HL-60/S4 (cell line): ENCODE data around the gene ZRANB1.

ENCODE experiments used
- in situ Hi-C: fragments of 300-500 bp; cut with MboI; formaldehyde crosslinking; loops from 2 replicates; pipeline ENCODE4 v1.14.3; 2022; ENCODE audit warnings: low sequenced_read_pairs

The ZRANB1 gene

GRCh38 chr10:124918906-124919305 lies 23.0 kb upstream of the ZRANB1 start:
- in situ Hi-C loops = no loop called here

DNA sequence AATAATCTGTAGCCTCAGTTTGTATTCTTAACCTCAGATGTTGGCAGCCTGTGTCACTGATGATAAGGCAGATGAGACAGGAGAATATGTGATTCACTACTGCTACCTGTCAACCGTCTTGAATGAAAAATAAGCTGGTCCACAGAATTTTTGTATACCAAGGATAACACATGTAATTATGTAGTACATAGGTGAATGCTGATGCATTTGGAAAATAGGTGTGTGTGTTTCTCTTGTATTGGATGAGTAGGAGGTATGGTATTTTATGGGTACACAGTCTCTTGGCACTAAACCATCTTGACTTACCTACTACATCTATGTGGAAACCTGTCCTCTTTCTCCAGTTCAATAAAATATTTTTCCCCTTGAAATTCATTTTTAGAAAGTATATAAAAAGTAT lies 20.7 kb upstream of the ZRANB1 start:
- in situ Hi-C loops = no loop called here

DNA sequence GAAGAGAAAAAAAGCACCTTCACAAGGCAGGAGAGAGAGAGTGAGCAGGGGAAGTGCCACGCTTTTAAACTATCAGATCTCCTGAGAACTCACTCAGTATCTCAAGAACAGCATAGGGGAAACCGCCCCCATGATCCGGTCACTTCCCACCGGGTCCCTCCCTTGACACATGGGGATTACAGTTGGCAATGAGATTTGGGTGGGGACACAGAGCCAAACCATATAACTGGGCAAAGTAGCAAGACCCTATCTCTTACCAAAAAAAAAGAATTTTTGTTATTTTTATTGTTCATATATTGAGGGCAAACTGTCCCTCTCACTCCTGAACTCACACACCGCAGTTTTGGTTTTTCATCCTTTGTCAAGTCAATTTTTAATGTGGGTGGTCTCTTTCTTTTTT lies 18.2 kb upstream of the ZRANB1 start:
- in situ Hi-C loops = no loop called here

GRCh38 chr10:124926548-124926947 lies 15.4 kb upstream of the ZRANB1 start:
- in situ Hi-C loops = no loop called here

DNA sequence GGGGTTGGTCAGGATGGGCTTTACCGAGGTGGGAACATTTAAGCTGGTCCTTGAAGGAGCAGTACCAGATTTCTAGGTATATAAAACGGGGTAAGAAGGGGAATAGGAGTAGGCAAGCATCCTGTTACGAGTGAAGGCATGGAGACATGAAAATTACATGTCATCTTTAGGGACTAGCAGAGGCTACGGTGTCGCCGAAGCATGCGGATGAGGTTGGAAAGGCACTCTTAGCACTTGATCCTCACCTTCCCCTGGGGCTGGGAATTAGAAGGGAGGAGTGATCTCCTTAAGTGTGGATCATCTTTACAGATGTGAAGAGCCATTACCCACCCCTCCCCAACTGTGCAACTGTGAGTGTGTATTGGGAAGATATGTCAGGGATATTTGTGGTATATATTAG lies 13.8 kb upstream of the ZRANB1 start:
- in situ Hi-C loops = no loop called here

DNA sequence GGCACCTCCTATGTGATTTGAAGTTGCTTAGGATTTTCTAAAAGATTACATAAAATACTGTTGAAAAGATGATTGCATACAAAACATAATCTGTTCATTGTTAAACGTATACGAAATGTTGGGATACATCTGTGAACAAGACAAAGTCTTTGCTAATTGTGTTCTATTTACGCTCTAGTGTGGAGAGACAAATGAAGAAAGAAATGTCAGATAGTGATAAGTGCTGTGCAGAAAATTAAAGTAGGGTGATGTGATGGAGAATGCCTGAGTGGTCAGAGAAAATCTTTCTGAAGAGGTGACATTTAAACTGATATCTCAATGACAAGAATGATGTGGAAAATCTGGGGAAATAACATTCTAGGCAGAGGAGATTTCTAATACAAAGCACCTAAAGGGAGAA lies 13.4 kb upstream of the ZRANB1 start:
- in situ Hi-C loops = no loop called here

- in situ Hi-C loops = no loop called here
These were observed 6.0 kb upstream of the ZRANB1 start for GRCh38 chr10:124935946-124936345.

DNA sequence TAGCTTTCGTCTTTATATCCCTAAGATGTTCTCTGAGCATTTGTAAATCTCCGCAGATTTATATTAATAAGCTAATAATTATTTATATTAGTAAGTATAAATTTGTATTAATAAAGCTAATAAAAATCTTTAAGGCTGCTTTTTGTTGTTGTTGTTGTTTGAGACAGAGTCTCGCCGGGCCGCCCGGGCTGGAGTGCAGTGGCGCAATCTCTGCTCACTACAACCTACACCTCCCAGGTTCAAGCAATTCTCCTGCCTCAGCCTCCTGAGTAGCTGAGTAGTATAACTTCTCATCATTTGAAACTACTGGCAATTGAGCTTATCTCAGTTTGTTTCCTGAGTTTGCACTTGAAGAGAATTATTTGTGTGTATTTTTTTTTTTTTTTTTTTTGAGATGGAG lies 5.1 kb upstream of the ZRANB1 start:
- in situ Hi-C loops = no loop called here

- in situ Hi-C loops = no loop called here
These were observed 2.6 kb upstream of the ZRANB1 start for GRCh38 chr10:124939290-124939689.

DNA sequence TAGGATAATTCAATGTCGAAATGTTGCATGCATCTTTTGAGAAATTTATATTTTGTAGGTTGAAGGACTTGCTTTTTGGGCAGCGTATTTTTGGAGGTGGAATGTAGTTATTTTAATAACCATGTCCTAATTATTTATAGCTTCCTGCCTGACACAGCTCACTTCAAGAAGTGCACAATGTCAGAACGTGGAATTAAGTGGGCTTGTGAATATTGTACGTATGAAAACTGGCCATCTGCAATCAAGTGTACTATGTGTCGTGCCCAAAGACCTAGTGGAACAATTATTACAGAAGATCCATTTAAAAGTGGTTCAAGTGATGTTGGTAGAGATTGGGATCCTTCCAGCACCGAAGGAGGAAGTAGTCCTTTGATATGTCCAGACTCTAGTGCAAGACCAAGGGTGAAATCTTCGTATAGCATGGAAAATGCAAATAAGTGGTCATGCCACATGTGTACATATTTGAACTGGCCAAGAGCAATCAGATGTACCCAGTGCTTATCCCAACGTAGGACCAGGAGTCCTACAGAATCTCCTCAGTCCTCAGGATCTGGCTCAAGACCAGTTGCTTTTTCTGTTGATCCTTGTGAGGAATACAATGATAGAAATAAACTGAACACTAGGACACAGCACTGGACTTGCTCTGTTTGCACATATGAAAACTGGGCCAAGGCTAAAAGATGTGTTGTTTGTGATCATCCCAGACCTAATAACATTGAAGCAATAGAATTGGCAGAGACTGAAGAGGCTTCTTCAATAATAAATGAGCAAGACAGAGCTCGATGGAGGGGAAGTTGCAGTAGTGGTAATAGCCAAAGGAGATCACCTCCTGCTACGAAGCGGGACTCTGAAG lies 620 bp downstream of the ZRANB1 start:
- in situ Hi-C loops = no loop called here

GRCh38 chr10:124943301-124944092 lies 1.6 kb downstream of the ZRANB1 start:
- in situ Hi-C loops = no loop called here

- in situ Hi-C loops = no loop called here
These were observed 3.1 kb downstream of the ZRANB1 start for GRCh38 chr10:124944982-124945381.

DNA sequence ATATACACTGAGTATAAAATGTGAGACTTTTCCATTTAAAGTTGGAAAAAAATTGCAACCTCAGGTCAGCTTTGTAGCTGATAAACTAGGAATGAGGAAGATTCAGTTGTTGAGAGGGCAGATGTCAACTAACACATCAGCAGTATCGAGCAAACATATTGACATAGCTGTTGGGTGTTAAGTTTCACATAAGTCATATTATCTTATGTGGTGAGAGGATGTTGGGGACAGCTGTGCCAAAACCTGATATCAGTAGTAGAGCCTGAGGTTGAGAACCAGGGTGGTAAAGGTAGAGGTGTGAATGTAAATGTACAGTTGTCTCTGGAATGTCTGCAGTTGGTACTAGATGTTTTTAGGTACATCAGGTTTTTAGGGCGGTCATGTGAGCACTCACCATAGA lies 5.0 kb downstream of the ZRANB1 start:
- in situ Hi-C loops = no loop called here

GRCh38 chr10:124949543-124949942 lies 7.6 kb downstream of the ZRANB1 start:
- in situ Hi-C loops = no loop called here

DNA sequence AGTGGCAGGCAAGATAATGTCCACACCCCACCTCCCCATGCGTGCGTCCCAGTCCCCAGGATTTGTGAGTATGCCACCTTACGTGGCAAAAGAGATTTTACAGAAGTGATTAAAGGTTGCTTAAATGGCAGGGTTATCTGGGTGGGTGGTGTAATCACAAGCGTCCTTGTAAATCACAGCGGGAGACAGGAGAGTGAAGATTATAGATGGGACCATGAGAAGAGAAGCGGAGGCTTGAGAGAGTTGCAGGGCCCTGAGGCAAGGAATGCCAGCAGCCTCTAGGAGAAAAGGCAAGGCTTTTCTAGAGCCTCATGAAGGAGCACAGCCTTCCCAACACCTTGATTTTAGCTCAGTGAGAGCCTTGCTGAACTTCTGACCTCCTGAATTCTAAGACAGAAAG lies 10.2 kb downstream of the ZRANB1 start:
- in situ Hi-C loops = no loop called here

GRCh38 chr10:124953421-124953820 lies 11.5 kb downstream of the ZRANB1 start:
- in situ Hi-C loops = no loop called here

DNA sequence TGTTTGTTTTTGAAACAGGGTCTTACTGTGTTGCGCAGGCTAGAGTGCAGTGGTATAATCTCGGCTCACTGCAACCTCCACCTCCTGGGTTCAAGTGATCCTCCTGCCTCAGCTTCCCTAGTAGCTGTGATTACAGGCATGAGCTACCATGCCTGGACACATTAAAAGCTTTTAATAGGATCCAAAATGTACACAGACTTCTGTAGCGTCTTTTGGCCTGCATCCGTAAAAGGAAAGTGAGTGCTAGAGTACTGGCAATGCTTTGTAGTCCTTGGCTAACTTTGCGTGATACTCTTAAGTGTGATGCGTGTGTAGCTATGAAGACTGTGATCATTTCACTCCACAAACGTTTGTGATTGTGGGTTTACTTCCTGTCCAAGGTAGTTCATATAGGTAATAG lies 13.3 kb downstream of the ZRANB1 start:
- in situ Hi-C loops = no loop called here

DNA sequence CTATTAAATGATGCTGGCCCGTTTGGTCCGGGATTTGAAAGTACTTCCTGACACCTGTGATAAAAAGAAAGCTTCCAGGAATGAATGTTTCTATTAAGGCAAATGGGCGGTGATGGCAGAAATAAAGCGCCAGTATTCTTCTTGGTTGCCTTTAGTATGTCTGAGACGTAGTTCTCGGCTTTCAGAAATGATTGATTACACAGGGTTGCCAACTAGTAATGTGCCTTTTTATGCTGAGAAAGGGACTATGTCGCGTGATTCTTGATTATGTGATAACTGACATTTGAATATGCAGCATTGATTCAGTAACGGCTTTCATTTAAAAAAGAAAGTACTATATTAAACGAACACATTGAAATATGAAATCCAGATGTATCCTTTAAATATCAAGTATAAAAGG lies 13.9 kb downstream of the ZRANB1 start:
- in situ Hi-C loops = no loop called here

- in situ Hi-C loops = no loop called here
These were observed 14.8 kb downstream of the ZRANB1 start for GRCh38 chr10:124956764-124957163.

- in situ Hi-C loops = no loop called here
These were observed 15.6 kb downstream of the ZRANB1 start for GRCh38 chr10:124957404-124957947.

- in situ Hi-C loops = no loop called here
These were observed 17.6 kb downstream of the ZRANB1 start for GRCh38 chr10:124959564-124959963.

DNA sequence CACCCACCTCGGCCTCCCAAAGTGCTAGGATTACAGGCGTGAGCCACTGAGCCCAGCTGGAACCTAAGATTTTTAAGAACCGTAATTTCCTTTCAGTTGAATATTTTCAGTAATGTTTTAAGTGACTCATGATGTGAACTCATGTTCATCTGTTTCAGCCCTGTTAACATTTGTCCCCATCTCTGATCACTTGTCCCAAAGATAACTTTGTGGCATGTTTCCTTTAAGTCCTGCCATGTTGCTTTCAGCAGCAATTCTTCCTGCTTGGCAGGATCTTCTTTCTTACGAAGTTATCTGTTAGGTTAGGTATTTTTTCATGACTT lies 19.3 kb downstream of the ZRANB1 start:
- in situ Hi-C loops = no loop called here
